Brain microvascular endothelial cell (primary cell): ENCODE results near the gene EIPR1.

ENCODE experiments used
- DNase-seq: peaks from one replicate; pipeline ENCODE4 v3.0.0-alpha.2; 2020
- H3K27ac ChIP-seq: fragments of 250-450 bp; sonication (Bioruptor Pico); 2 replicates; pipeline ENCODE4 v1.5.1; 2020; ENCODE audit warnings: mild to moderate bottlenecking, moderate library complexity
- H3K27me3 ChIP-seq: fragments of 250-450 bp; sonication (Bioruptor Pico); replicated peaks from 2 replicates; pipeline ENCODE4 v1.5.1; 2020; ENCODE audit warnings: mild to moderate bottlenecking
- H3K36me3 ChIP-seq: fragments of 250-450 bp; sonication (Bioruptor Pico); replicated peaks from 2 replicates; pipeline ENCODE4 v1.5.1; 2020; ENCODE audit warnings: mild to moderate bottlenecking
- H3K4me3 ChIP-seq: 2 replicates; pipeline ENCODE4 v1.5.1; 2011; ENCODE audit warnings: low read depth, mild to moderate bottlenecking, control low read depth, low read length, moderate library complexity
- CTCF ChIP-seq: IDR thresholded peaks from 2 replicates; pipeline ENCODE4 v1.5.1; 2011; ENCODE audit warnings: low read depth, mild to moderate bottlenecking, moderate library complexity, low read length, control low read depth, inconsistent platforms; ENCODE audit errors: missing control alignments
- in situ Hi-C: cut with HindIII; loops from 2 replicates; pipeline ENCODE4 v1.10.0; 2017; ENCODE audit warnings: low sequenced_read_pairs, low pct_ligation_motif_present

Gene EIPR1

GRCh38 chr2:3294069-3294468 lies 83.5 kb downstream of the EIPR1 start:
- no peak for DNase-seq
- in situ Hi-C loops, result no loop called here

GRCh38 chr2:3293221-3293620 lies 84.4 kb downstream of the EIPR1 start:
- in situ Hi-C loops, result no loop called here
- H3K27ac ChIP-seq, result no peak overlapping the region
- no peak for DNase-seq
- no peak for TF ChIP-seq CTCF
- H3K36me3 ChIP-seq, result no peaks in the 10 kb centered on the region
- H3K4me3 ChIP-seq, result no peak overlapping the region
- no peaks in the 10 kb centered on the region for H3K27me3 ChIP-seq

More at GRCh38 chr2:3294069-3294468, 83.5 kb downstream of the EIPR1 start:
- no peaks in the 10 kb centered on the region for H3K36me3 ChIP-seq
- H3K27ac ChIP-seq, result no peak overlapping the region
- H3K4me3 ChIP-seq, result no peak overlapping the region
- TF ChIP-seq CTCF, result no peak
- no peaks in the 10 kb centered on the region for H3K27me3 ChIP-seq

GRCh38 chr2:3292416-3292815 lies 85.2 kb downstream of the EIPR1 start:
- Histone ChIP-seq H3K36me3 (no peaks in the 10 kb centered on the region), H3K27me3 (no peaks in the 10 kb centered on the region), H3K4me3 (no peak overlapping the region), H3K27ac (no peak overlapping the region)
- in situ Hi-C loops, result no loop called here
- TF ChIP-seq CTCF, result no peak
- no peak for DNase-seq

- Histone ChIP-seq H3K27ac (no peak overlapping the region), H3K4me3 (no peak overlapping the region), H3K27me3 (no peaks in the 10 kb centered on the region), H3K36me3 (no peaks in the 10 kb centered on the region)
- no peak for TF ChIP-seq CTCF
- in situ Hi-C loops, result no loop called here
- DNase-seq, result no peak
These were observed 85.9 kb downstream of the EIPR1 start for GRCh38 chr2:3291750-3292149.

GRCh38 chr2:3291113-3291512 lies 86.5 kb downstream of the EIPR1 start:
- no peak for DNase-seq
- in situ Hi-C loops, result no loop called here
- H3K27me3 ChIP-seq, result no peaks in the 10 kb centered on the region
- H3K4me3 ChIP-seq, result no peak overlapping the region
- no peaks in the 10 kb centered on the region for H3K36me3 ChIP-seq
- no peak overlapping the region for H3K27ac ChIP-seq
- no peak for TF ChIP-seq CTCF

GRCh38 chr2:3290655-3291054 lies 87.0 kb downstream of the EIPR1 start:
- Histone ChIP-seq H3K4me3 (no peak overlapping the region), H3K36me3 (no peaks in the 10 kb centered on the region), H3K27me3 (no peaks in the 10 kb centered on the region), H3K27ac (no peak overlapping the region)
- TF ChIP-seq CTCF, result no peak
- DNase-seq, result no peak
- in situ Hi-C loops, result no loop called here
